Stimulated activated CD8-positive, alpha-beta memory T cell treated with anti-CD3 and anti-CD28 coated beads, Interleukin-4, amount 100 ng/mL, for 4 hours (primary cell): Measurements from ENCODE around the gene RPL3.

ENCODE experiments used
- DNase-seq, 2 donors: peaks; one replicate each; pipeline ENCODE4 v3.0.0-alpha.2; 2020; ENCODE audit warnings: low read depth in 2 of 2, low spot score in 1 of 2

Gene RPL3

GRCh38 chr22:39301108-39301507, 18.3 kb downstream of the RPL3 start:
- DNase-seq = no peak

- DNase-seq = no peak
These were observed 19.1 kb downstream of the RPL3 start for GRCh38 chr22:39300186-39300830.

GRCh38 chr22:39299829-39300178, 19.6 kb downstream of the RPL3 start:
- no peak for DNase-seq

GRCh38 chr22:39298241-39298987, 21.0 kb downstream of the RPL3 start:
- DNase-seq = no peak

- DNase-seq = no peak
These were observed 21.8 kb downstream of the RPL3 start for GRCh38 chr22:39297490-39298240.

GRCh38 chr22:39296981-39297489, 22.4 kb downstream of the RPL3 start:
- DNase-seq = no peak

GRCh38 chr22:39296535-39296934, 22.9 kb downstream of the RPL3 start:
- no peak for DNase-seq

- DNase-seq = no peak
These were observed 24.6 kb downstream of the RPL3 start for GRCh38 chr22:39294571-39295468.

- no peak for DNase-seq
These were observed 25.6 kb downstream of the RPL3 start for GRCh38 chr22:39293766-39294368.

GRCh38 chr22:39292561-39293074, 26.8 kb downstream of the RPL3 start:
- no peak for DNase-seq

GRCh38 chr22:39292031-39292462, 27.4 kb downstream of the RPL3 start:
- DNase-seq = no peak

GRCh38 chr22:39291523-39291922, 27.9 kb downstream of the RPL3 start:
- no peak for DNase-seq

- DNase-seq = no peak
These were observed 28.7 kb downstream of the RPL3 start for GRCh38 chr22:39290724-39291161.

GRCh38 chr22:39289975-39290720, 29.3 kb downstream of the RPL3 start:
- no peak for DNase-seq

- no peak for DNase-seq
These were observed 29.9 kb downstream of the RPL3 start for GRCh38 chr22:39289533-39289932.

- DNase-seq = no peak
These were observed 31.1 kb downstream of the RPL3 start for GRCh38 chr22:39288135-39288898.

GRCh38 chr22:39287076-39287725, 32.2 kb downstream of the RPL3 start:
- DNase-seq = no peak

GRCh38 chr22:39284983-39285382, 34.4 kb downstream of the RPL3 start:
- DNase-seq = no peak
